ENCODE data around the gene KSR2.
"Not testable (repeated sequence)": the region's sequence is repeated elsewhere in the genome, so short reads cannot be mapped to it uniquely, and the experiment has no call there.

The KSR2 gene

DNA sequence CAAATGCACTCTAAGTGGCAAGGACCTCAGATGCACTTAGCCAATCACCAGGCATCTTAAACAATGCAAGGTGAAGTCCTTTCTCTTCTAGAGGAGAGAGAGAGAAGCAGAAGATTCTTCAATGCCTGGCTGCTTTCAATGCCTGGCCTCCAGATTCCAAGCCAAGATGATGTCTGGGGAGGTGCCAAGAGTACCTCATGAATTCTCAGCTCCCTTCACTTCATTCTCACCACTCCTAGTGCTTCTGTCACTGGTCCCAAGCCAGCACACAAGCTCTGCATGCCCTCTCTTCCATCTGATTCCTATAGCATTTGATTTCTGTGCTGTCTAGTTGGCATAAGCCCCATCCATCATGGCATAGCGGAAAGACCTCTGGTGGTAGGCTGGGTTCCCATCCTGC is 225.0 kb downstream of the KSR2 start:
- ATAC-seq: no peak

- no peak for ATAC-seq
These were observed 226.1 kb downstream of the KSR2 start for GRCh38 chr12:117742721-117743120.

DNA sequence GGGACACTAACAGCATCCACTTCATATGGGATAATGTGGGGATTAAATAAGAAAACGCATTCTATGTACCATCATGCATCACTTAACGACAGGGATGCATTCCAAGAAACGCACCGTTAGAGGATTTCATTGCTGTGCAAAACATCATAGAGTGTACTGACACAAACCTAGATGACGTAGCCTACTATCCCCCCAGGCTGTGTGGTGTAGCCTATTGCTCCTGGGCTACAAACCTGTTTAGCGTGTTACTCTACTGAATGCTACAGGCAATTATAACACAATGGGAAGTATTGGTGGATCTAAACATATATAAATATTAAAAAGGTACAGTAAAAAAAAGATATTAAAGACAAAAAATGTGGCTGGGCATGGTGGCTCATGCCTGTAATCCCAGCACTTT is 230.6 kb downstream of the KSR2 start:
- no peak for ATAC-seq

- no peak for ATAC-seq
These were observed 235.3 kb downstream of the KSR2 start for GRCh38 chr12:117733549-117733805.

DNA sequence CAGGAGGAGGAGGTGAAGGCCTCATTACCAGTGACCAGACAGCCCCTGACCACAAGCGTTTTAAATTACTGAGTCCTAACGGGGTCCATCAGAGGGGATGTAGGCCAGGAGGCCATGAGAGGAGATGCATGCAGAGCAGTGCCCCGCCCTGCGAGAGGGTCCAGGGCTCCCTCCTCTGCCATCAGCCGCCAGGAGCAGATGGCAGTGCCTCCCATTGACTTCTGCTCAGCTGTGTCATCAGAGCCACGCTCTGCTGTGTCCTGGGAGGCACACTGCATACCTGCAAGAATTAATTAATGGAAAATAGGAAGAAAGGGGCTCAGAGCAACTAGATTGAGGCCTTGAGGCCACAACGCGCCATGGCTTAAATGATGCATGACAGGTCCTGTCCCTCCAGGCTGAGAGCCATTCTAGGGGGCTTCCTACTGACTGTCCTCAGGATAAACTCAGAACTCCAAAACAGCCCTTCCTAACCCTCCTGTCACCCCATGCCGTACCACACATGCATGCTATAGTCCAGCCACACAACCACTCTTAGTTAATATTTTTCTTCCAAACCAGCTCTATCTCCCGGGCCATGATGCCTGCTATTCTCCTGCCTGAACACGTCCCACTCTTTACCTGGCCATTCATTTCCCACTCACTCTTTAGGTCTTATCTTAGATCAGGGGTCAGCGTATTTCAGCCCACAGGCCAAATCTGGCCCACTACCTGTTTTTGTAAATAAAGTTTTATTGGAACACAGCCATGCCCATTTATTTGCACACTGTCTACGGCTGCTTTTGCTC is 235.8 kb downstream of the KSR2 start:
- no peak for ATAC-seq

DNA sequence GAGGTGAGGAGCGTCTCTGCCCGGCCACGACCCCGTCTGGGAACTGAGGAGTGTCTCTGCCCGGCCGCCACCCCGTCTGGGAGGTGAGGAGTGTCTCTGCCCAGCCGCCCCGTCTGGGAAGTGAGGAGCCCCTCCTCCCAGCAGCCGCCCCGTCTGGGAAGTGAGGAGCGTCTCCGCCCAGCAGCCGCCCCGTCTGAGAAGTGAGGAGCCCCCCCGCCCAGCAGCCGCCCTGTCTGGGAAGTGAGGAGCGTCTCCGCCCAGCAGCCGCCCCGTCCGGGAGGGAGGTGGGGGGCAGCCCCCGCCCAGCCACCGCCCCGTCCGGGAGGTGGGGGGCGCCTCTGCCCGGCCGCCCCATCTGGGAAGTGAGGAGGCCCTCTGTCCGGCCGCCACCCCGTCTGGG is 237.7 kb downstream of the KSR2 start:
- ATAC-seq: not testable (repeated sequence)

DNA sequence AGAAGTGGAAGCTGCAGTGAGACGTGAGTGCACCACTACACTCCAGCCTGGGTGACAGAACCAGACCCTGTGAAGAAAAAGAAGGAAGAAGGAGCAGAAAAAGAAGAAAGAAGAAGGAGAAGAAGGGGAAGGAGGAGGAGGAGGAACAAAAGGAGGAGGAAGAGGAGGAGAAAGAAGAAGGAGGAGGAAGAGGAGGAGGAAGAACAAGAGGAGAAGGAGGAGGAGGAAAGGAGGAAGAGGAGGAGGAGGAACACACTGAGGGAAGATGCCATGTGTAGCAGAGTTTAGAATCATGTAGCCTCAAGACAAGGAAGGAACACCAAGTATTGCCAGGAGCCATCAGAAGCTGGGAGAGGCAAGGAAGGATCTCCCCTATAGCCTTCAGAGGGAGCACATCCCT is 241.5 kb downstream of the KSR2 start:
- ATAC-seq: no peak

GRCh38 chr12:117724543-117724942 is 244.2 kb downstream of the KSR2 start:
- no peak for ATAC-seq

DNA sequence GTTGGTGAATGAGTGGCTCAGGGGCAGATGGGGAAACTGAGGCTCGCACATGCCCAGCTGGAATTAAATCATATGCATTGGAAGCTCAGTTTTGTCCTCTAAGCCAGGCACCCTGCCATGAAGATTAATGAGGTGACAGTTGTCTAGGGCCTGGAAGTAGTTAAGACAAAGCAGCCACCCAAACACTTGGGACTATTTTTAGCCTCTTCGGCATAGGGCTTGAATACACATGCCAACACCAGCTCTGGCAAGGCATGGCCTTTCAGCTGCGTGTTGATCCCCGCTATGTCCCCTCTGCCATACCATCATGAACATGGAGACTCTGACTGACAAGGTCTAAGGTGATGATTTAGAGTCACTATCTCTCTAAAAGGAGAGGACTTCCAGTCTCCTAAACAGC is 250.2 kb downstream of the KSR2 start:
- no peak for ATAC-seq

GRCh38 chr12:117718141-117718540 is 250.6 kb downstream of the KSR2 start:
- no peak for ATAC-seq

DNA sequence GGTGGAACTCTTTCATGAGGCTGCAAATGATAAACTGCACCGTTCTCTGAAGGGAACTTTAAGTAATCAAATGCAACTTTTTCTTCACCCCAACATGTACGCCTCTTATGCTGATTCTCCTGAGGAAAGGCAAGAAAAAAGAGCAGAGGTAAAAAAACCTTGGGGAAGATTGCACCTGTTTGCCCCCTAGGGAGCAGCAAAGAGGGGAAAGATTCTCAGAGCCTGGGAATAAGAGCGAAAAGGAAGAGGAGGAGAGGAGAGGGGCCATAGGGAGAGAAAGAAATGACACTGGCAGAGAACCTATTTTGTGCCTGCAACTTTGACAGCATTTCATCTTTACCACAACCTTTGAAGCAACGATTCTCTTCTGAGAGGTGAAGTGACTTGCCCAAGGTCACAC is 254.6 kb downstream of the KSR2 start:
- no peak for ATAC-seq

GRCh38 chr12:117710121-117710520 is 258.7 kb downstream of the KSR2 start:
- no peak for ATAC-seq

DNA sequence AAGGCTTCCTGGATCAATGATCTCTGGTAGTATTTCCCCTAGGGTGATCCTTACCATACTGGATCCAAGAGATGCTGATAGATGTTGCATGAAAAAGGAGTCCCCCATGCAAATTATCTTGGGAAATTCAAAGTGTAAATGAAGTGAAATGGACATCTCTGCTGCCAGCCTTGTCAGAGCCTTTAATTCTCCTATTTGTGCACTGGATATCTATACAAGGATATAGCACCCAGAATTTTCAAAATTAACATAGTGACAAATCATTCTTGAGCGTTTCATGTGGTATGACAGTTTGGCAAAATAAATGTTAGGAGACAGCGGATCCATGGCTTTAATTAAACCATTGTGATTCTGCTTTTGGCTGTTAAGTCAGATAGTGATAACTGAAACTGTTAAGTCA is 260.9 kb downstream of the KSR2 start:
- ATAC-seq: no peak

- no peak for ATAC-seq
These were observed 265.2 kb downstream of the KSR2 start for GRCh38 chr12:117703584-117703983.

DNA sequence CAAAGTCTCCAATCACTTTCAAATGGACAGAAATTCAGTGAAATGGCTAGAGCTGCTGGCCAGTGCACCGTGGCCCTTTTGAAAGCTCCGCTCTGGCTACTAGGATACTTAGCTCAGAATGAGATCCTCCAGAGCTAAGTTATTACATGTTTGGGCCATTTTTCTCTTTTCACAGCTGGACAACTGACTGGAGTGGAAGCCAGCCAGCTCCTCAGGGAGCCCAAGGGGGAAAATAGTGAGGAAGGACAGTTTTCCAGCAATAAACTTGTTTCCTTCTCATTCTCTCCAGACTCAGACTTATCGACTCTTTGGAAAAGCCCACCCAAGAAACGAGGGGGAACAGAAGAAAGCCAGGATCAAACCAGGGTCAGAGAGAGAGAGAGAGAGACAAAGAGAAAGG is 266.0 kb downstream of the KSR2 start:
- ATAC-seq: no peak

DNA sequence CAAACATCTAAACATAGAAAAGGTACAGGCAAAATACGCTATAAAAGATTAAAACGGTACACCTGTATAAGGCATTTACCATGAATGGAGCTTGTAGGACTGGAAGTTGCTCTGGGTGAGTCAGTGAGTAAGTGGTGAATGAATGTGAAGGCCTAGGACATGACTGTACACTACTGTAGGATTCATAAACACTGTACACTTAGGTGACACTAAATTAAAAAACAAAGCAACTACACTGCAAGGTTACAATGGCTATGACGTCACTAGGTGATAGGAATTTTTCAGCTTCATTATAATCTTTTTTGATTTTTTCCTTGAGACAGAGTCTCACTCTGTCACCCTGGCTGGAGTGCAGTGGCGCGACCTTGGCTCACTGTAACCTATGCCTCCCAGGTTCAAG is 269.2 kb downstream of the KSR2 start:
- no peak for ATAC-seq

GRCh38 chr12:117699118-117699517 is 269.7 kb downstream of the KSR2 start:
- ATAC-seq: no peak

- no peak for ATAC-seq
These were observed 272.8 kb downstream of the KSR2 start for GRCh38 chr12:117695956-117696355.

- ATAC-seq: no peak
These were observed 276.3 kb downstream of the KSR2 start for GRCh38 chr12:117692512-117692911.

DNA sequence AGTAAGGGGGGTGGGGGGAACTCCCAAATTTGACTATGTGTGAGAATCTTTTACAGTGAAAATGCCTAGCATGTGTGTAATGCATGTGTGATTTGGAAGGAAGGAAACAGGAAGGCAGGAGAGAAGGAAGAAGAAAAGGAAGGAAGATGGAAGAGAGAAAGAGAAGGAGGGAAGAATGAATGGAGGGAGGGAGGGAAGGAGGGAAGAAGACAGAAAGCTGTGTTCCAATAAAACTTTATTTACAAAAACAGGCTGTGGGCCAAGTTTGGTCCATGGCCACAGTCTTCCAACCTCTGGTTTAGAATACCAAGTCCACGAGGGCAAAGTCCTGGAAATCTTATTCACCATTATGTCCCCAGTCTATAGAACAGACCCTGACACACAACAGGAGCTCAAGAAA is 278.9 kb downstream of the KSR2 start:
- no peak for ATAC-seq

DNA sequence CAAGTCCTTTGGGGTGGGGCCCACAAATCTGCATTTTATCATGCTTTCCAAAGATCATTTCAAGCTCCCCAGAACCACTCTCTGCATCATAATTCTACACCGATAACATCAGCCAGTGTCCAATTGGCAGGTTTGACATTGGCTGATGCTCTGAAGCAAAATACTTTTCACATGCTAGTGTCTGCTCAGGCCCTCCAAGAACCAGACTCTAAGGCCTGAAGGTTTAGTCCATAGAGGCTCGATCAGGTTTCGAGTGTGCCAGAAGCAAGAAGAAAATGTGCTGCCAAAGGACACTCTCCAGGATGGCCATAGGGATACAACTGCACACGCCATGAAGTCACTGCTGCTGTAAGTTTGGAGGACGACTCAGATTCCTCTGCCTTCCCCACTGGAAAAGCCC is 280.3 kb downstream of the KSR2 start:
- no peak for ATAC-seq

DNA sequence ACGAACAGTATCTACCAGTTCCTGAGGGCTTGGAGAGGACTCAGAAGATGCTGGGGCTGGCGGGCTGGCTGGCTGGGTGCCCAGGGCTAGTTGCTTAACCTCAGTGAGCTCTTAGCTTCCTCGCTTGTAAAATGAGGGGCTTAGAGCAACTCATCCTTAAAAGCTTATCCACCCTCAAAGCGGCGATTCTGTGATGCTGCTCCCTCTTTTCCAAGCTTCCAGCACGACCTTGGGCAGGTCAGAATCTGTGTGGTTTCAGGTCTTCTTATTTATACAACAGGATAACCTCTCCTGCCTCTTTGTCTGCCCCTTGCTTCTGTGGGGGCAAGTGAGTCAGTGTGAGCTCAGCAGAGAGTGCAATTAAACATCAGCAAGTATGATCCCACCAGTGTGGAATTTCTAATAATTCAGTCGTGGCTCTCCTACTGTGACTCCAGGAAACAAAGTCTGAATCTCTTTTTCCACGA is 281.8 kb downstream of the KSR2 start:
- ATAC-seq: no peak

GRCh38 chr12:117686210-117686609 is 282.6 kb downstream of the KSR2 start:
- ATAC-seq: no peak

DNA sequence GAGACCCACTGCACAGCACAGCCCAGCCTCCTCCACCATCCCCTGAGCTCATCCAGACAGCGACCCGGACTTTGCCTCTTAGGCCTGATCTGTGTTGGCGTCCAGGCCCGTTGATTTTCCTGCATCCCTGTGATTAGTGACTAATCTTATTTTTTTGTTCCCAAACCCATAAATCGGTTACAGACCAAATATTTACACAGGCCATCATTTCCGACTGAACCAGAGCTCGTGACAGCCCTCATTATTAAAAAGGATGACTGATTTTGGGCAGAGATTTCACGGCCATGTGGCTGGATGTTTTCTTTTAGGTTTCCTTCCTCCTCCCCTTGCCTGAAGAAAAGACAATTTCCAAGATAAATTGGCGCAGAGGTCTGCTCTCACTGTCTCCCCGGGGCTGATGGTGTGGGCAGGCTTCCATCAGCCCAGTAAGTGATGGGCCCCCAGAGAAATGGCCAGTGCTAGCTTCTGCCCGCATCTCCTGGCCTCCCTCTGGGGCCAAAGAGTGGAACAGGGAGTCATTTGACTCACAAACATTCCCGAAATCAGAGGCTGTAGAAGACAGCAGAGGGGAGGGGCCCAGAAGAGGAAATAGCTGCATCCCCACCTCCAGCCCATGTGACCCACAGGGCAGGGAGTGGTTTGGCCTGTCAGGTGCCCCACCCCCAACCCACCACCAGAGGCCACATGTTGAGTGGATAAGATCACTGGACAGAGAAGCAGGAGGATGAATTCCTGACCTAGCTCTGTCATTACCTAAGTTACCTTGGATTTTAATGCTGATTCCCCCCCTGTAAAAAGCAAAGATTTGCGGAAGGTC is 283.5 kb downstream of the KSR2 start:
- no peak for ATAC-seq

DNA sequence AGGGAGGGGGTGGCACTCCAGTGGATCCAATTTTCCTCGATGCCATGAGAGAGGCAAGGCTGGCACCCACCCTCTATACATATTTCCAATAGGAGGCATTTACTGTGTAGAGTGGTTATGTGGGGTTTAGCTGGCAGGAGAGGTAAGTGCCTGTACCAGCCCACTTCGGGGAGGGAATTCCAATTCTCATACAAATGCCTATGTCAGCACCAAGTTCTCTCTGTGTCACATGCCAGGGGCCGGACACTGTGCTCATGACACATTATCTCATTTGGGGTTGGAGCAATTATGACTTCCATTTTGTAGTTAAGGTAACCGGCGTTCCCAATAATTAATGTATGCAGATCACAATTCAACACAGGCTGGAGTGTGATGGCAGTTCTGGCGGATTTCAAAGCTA is 284.3 kb downstream of the KSR2 start:
- no peak for ATAC-seq

Data from activated CD4-positive, CD25-positive, alpha-beta regulatory T cell treated with anti-CD3 and anti-CD28 coated beads, Interleukin-2, amount 50 U/mL, for 24 hours (primary cell).